Endothelial cell (in vitro differentiated cells): Measurements from ENCODE around the gene FAM110D. TPM values are rescaled to one million over a fixed set of nuclear protein-coding genes. Genes with fewer than 3 reads are reported as not detected.
A peak's percentile ranks its signal among the peaks of the same experiment; 100 is the strongest.

ENCODE experiments used
- DNase-seq: peaks from one replicate; pipeline ENCODE4 v3.0.0; 2021; ENCODE audit warnings: low spot score
- H3K27ac Mint-ChIP-seq: one replicate; pipeline ENCODE4 v1.8.0; 2021; ENCODE audit warnings: mixed read lengths, inconsistent platforms; ENCODE audit not compliant: unreplicated experiment
- H3K27me3 Mint-ChIP-seq: one replicate; pipeline ENCODE4 v1.8.0; 2021; ENCODE audit warnings: mild to moderate bottlenecking, moderate library complexity, mixed read lengths, inconsistent platforms; ENCODE audit not compliant: unreplicated experiment
- H3K36me3 Mint-ChIP-seq: one replicate; pipeline ENCODE4 v1.8.0; 2021; ENCODE audit warnings: mild to moderate bottlenecking, low read depth, mixed read lengths, inconsistent platforms; ENCODE audit not compliant: unreplicated experiment
- H3K4me1 Mint-ChIP-seq: one replicate; pipeline ENCODE4 v1.8.0; 2021; ENCODE audit warnings: mild to moderate bottlenecking, mixed read lengths, inconsistent platforms; ENCODE audit not compliant: unreplicated experiment
- H3K4me3 Mint-ChIP-seq: one replicate; pipeline ENCODE4 v1.8.0; 2021; ENCODE audit warnings: mild to moderate bottlenecking, mixed read lengths, inconsistent platforms; ENCODE audit not compliant: unreplicated experiment
- H3K9me3 Mint-ChIP-seq: one replicate; pipeline ENCODE4 v1.8.0; 2021; ENCODE audit warnings: mixed read lengths, inconsistent platforms; ENCODE audit not compliant: unreplicated experiment
- CTCF ChIP-seq: fragments of 200-600 bp; sonication (generic); IDR thresholded peaks from one replicate; pipeline ENCODE4 v1.5.0; 2021; ENCODE audit warnings: antibody characterized with exemption; ENCODE audit not compliant: unreplicated experiment
- total RNA-seq: library from RNA; stranded (reverse); fragmentation: NEBNext Ultra II Directional; extraction: Animal tissue kit (Norgen Biotek cat#: 25700); gene quantifications from one replicate; pipeline ENCODE4 v1.2.1, GENCODE V29; 2021; ENCODE audit not compliant: unreplicated experiment

Gene FAM110D
- total RNA-seq, 1 donor from 2014 or later: 13.5 TPM

- TF ChIP-seq CTCF: no peak
- Mint-ChIP-seq H3K4me1 (peaks cover 60% of the 10 kb centered on the region), H3K36me3 (peaks cover 3% of the 10 kb centered on the region), H3K27ac (no peak overlapping the region), H3K27me3 (peaks cover 21% of the 10 kb centered on the region), H3K4me3 (peak overlapping the region; percentile 92), H3K9me3 (no peaks in the 10 kb centered on the region)
- no peak for DNase-seq
These were observed 1.9 kb downstream of the FAM110D start for GRCh38 chr1:26160527-26161414.

- Mint-ChIP-seq H3K27me3 (peaks cover 25% of the 10 kb centered on the region), H3K36me3 (peaks cover 3% of the 10 kb centered on the region), H3K27ac (no peak overlapping the region), H3K4me1 (peaks cover 57% of the 10 kb centered on the region), H3K4me3 (peak overlapping the region; percentile 83), H3K9me3 (no peaks in the 10 kb centered on the region)
- DNase-seq: peak; percentile 44
- TF ChIP-seq CTCF: peak; percentile 16
These were observed 2.7 kb downstream of the FAM110D start for GRCh38 chr1:26161415-26162219.

GRCh38 chr1:26162220-26162709 lies 3.4 kb downstream of the FAM110D start:
- Mint-ChIP-seq H3K27me3 (peaks cover 29% of the 10 kb centered on the region), H3K9me3 (no peaks in the 10 kb centered on the region), H3K36me3 (peaks cover 3% of the 10 kb centered on the region), H3K4me1 (peaks cover 57% of the 10 kb centered on the region), H3K4me3 (peak overlapping the region; percentile 83), H3K27ac (no peak overlapping the region)
- no peak for DNase-seq
- no peak for TF ChIP-seq CTCF

GRCh38 chr1:26163684-26164035 lies 4.8 kb downstream of the FAM110D start:
- peaks cover 3% of the 10 kb centered on the region for H3K36me3 Mint-ChIP-seq
- no peak for DNase-seq
- no peak for TF ChIP-seq CTCF
- H3K27me3 Mint-ChIP-seq: peaks cover 25% of the 10 kb centered on the region
- H3K4me3 Mint-ChIP-seq: no peak overlapping the region
- peaks cover 47% of the 10 kb centered on the region for H3K4me1 Mint-ChIP-seq
- H3K27ac Mint-ChIP-seq: no peak overlapping the region
- no peaks in the 10 kb centered on the region for H3K9me3 Mint-ChIP-seq
